H9 (cell line): ENCODE results near the gene NEMF. TPM values are rescaled to one million over a fixed set of nuclear protein-coding genes. Genes with fewer than 3 reads are reported as not detected.

Experiments used
- DNase-seq: peaks from one replicate; pipeline ENCODE4 v3.0.0-alpha.2; 2017
- H2AFZ ChIP-seq: one replicate; pipeline ENCODE4 v1.6.1; 2013; ENCODE audit warnings: mild to moderate bottlenecking, low read length, control low read depth, moderate library complexity
- H2AK5ac ChIP-seq: 2 replicates; pipeline ENCODE4 v1.6.1; 2013; ENCODE audit warnings: low read length, control low read depth, mixed read lengths; ENCODE audit not compliant: insufficient read length
- H2BK120ac ChIP-seq: one replicate; pipeline ENCODE4 v1.6.1; 2013; ENCODE audit warnings: low read depth, mild to moderate bottlenecking, low read length, control low read depth, inconsistent platforms; ENCODE audit not compliant: poor library complexity, severe bottlenecking
- H2BK12ac ChIP-seq: 2 replicates; pipeline ENCODE4 v1.6.1; 2013; ENCODE audit warnings: low read length, control low read depth, mixed read lengths, low read depth; ENCODE audit not compliant: insufficient read length
- H2BK15ac ChIP-seq: 2 replicates; pipeline ENCODE4 v1.6.1; 2013; ENCODE audit warnings: low read depth, low read length, control low read depth
- H2BK20ac ChIP-seq: one replicate; pipeline ENCODE4 v1.6.1; 2013; ENCODE audit warnings: low read depth, mild to moderate bottlenecking, low read length, control low read depth, inconsistent platforms; ENCODE audit not compliant: poor library complexity, severe bottlenecking
- H2BK5ac ChIP-seq: 2 replicates; pipeline ENCODE4 v1.6.1; 2013; ENCODE audit warnings: low read length, control low read depth, mixed read lengths; ENCODE audit not compliant: insufficient read length
- H3K14ac ChIP-seq: 2 replicates; pipeline ENCODE4 v1.6.1; 2013; ENCODE audit warnings: low read length, control low read depth; ENCODE audit not compliant: insufficient read depth
- H3K18ac ChIP-seq: 2 replicates; pipeline ENCODE4 v1.6.1; 2013; ENCODE audit warnings: low read depth, mild to moderate bottlenecking, mixed read lengths, low read length, control low read depth; ENCODE audit not compliant: insufficient read length
- H3K23ac ChIP-seq: 2 replicates; pipeline ENCODE4 v1.6.1; 2013; ENCODE audit warnings: low read length, control low read depth, mixed read lengths, low read depth; ENCODE audit not compliant: insufficient read length
- H3K23me2 ChIP-seq: 2 replicates; pipeline ENCODE4 v1.6.1; 2013; ENCODE audit warnings: low read depth, mild to moderate bottlenecking, mixed read lengths, low read length, control low read depth; ENCODE audit not compliant: insufficient read length, poor library complexity, severe bottlenecking
- H3K27ac ChIP-seq: 2 replicates; pipeline ENCODE4 v1.5.1; 2013; ENCODE audit warnings: low read length, control low read depth, mixed read lengths, low read depth; ENCODE audit not compliant: insufficient read length
- H3K27me3 ChIP-seq: 2 replicates; pipeline ENCODE4 v1.6.1; 2013; ENCODE audit warnings: low read length, control low read depth, inconsistent platforms; ENCODE audit not compliant: insufficient read depth
- H3K4ac ChIP-seq: 2 replicates; pipeline ENCODE4 v1.6.1; 2013; ENCODE audit warnings: low read depth, mild to moderate bottlenecking, control low read depth, inconsistent platforms, low read length, moderate library complexity
- H3K4me1 ChIP-seq: 2 replicates; pipeline ENCODE4 v1.6.1; 2013; ENCODE audit warnings: low read length, control low read depth, inconsistent platforms; ENCODE audit not compliant: insufficient read depth
- H3K4me2 ChIP-seq: 2 replicates; pipeline ENCODE4 v1.6.1; 2013; ENCODE audit warnings: low read length, control low read depth, mixed read lengths; ENCODE audit not compliant: insufficient read length, insufficient read depth
- H3K56ac ChIP-seq: 2 replicates; pipeline ENCODE4 v1.6.1; 2013; ENCODE audit warnings: low read depth, mild to moderate bottlenecking, mixed read lengths, low read length, control low read depth; ENCODE audit not compliant: insufficient read length
- H3K79me1 ChIP-seq: 2 replicates; pipeline ENCODE4 v1.6.1; 2013; ENCODE audit warnings: low read depth, mild to moderate bottlenecking, moderate library complexity, low read length, control low read depth, inconsistent platforms; ENCODE audit not compliant: insufficient read depth, poor library complexity, severe bottlenecking
- H3K79me2 ChIP-seq: 2 replicates; pipeline ENCODE4 v1.6.1; 2013; ENCODE audit warnings: low read length, control low read depth, inconsistent platforms; ENCODE audit not compliant: insufficient read depth
- H3K9ac ChIP-seq: 2 replicates; pipeline ENCODE4 v1.6.1; 2013; ENCODE audit warnings: low read length, control low read depth, mixed read lengths; ENCODE audit not compliant: insufficient read length; ENCODE audit errors: extremely low read depth
- H3K9me3 ChIP-seq: one replicate; pipeline ENCODE4 v1.6.1; 2013; ENCODE audit warnings: low read depth, low read length, inconsistent platforms; ENCODE audit not compliant: control insufficient read depth
- H3T11ph ChIP-seq: one replicate; pipeline ENCODE4 v1.6.1; 2013; ENCODE audit warnings: mild to moderate bottlenecking, low read length, control low read depth, inconsistent platforms
- H4K20me1 ChIP-seq: one replicate; pipeline ENCODE4 v1.6.1; 2013; ENCODE audit not compliant: control insufficient read depth, insufficient read length, insufficient read depth
- H4K5ac ChIP-seq: 2 replicates; pipeline ENCODE4 v1.6.1; 2013; ENCODE audit warnings: low read depth, mild to moderate bottlenecking, mixed read lengths, low read length, control low read depth; ENCODE audit not compliant: insufficient read length
- H4K8ac ChIP-seq: replicated peaks from 2 replicates; pipeline ENCODE4 v1.6.1; 2013; ENCODE audit warnings: low read length, control low read depth, mixed read lengths, low read depth; ENCODE audit not compliant: insufficient read length
- H4K91ac ChIP-seq: 2 replicates; pipeline ENCODE4 v1.6.1; 2013; ENCODE audit warnings: low read depth, mild to moderate bottlenecking, moderate library complexity, mixed read lengths, low read length, control low read depth; ENCODE audit not compliant: insufficient read length
- H3K27ac Mint-ChIP-seq, 3 experiments: 2 replicates in 2 of 3; 3 replicates in 1 of 3; pipeline ENCODE4 v1.8.0; 2020 to 2021; ENCODE audit warnings: mixed read lengths in 3 of 3, mild to moderate bottlenecking in 1 of 3, moderate library complexity in 1 of 3
- H3K27me3 Mint-ChIP-seq: 2 replicates; pipeline ENCODE4 v1.8.0; 2021; ENCODE audit warnings: low read depth, mild to moderate bottlenecking, moderate library complexity, mixed read lengths
- H3K36me3 Mint-ChIP-seq, 3 experiments: 2 replicates in 2 of 3; 3 replicates in 1 of 3; pipeline ENCODE4 v1.8.0; 2020 to 2021; ENCODE audit warnings: low read depth in 3 of 3, mixed read lengths in 3 of 3; ENCODE audit not compliant: insufficient read depth in 1 of 3
- H3K4me1 Mint-ChIP-seq, 2 experiments: 2 replicates each; pipeline ENCODE4 v1.8.0; 2020; ENCODE audit warnings: mixed read lengths in 2 of 2
- H3K4me3 Mint-ChIP-seq, 2 experiments: 2 replicates in 1 of 2; 3 replicates in 1 of 2; pipeline ENCODE4 v1.8.0; 2020 to 2021; ENCODE audit warnings: mild to moderate bottlenecking in 2 of 2, mixed read lengths in 2 of 2, moderate library complexity in 1 of 2
- H3K9me3 Mint-ChIP-seq, 2 experiments: 2 replicates in 1 of 2; 3 replicates in 1 of 2; pipeline ENCODE4 v1.8.0; 2020; ENCODE audit warnings: mild to moderate bottlenecking in 2 of 2, mixed read lengths in 2 of 2, moderate library complexity in 1 of 2
- CTCF ChIP-seq: fragments of 200-600 bp; sonication (generic); conservative IDR thresholded peaks from 3 replicates; pipeline ENCODE4 v1.8.0; 2021; ENCODE audit warnings: antibody characterized with exemption, mild to moderate bottlenecking
- WGBS: extraction: QIAGEN DNeasy Blood & Tissue Kit; methylation state at CpG from one replicate; pipeline ENCODE4 v1.1.7; 2013; ENCODE audit warnings: missing lambda C conversion rate, low lambda C conversion rate, mixed read lengths; ENCODE audit not compliant: insufficient read length; ENCODE audit errors: extremely low coverage; 5-methylcytosine and 5-hydroxymethylcytosine counted together
- total RNA-seq: library from RNA; stranded (reverse); gene quantifications from 2 replicates; pipeline ENCODE4 v1.2.1, GENCODE V29; 2021

The NEMF gene
- total RNA-seq, 1 experiment from 2014 or later: 57.4 TPM

DNA sequence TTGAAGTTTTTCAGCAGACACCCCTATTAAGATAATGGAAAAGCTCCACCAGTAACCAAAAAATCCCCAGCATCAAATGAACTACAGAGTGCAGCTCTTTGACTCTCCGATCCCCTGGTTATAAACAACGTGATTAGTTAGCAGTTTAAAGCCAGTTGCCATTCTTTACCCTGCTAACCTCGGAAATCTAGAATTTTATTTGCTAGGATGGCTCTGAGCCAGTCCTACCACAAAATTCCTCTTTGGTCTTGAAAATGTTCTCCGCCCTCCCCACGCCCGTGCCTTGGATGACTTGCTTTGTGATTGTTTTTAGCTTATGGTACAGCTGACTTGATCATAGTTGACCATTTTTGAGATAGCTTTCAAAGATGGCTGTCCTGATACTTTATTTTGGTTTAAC, 83.4 kb downstream of the NEMF start:
- Histone ChIP-seq H4K91ac (no peak overlapping the region), H3K9me3 (no peaks in the 10 kb centered on the region), H3K14ac (no peak overlapping the region), H3K27me3 (no peaks in the 10 kb centered on the region), H3K79me2 (peaks cover 5% of the 10 kb centered on the region; the same call in 1 of the 2 replicates), H3K4me2 (peak overlapping the region; percentile 94), H3K9ac (peak overlapping the region; percentile 97), H4K20me1 (no peaks in the 10 kb centered on the region), H2BK12ac (no peak overlapping the region), H3K4ac (no peak overlapping the region), H3K23me2 (peaks cover 18% of the 10 kb centered on the region), H3K4me1 (peaks cover 5% of the 10 kb centered on the region), H3K27ac (no peak overlapping the region), H2BK15ac (no peak overlapping the region), H2BK120ac (no peak overlapping the region), H3K23ac (no peak overlapping the region), H4K8ac (no peak overlapping the region), H3K56ac (no peak overlapping the region), H4K5ac (no peak overlapping the region), H3T11ph (no peak overlapping the region), H2AK5ac (no peak overlapping the region), H3K79me1 (no peaks in the 10 kb centered on the region), H2BK20ac (no peak overlapping the region), H2BK5ac (no peak overlapping the region), H2AFZ (no peak overlapping the region), H3K18ac (peak overlapping the region; percentile 4)
- Mint-ChIP-seq H3K36me3 (peaks cover 0 to 5% (median 4%) of the 10 kb centered on the region in 3 experiments; a peak in 2 of 7 replicates), H3K4me3 (peak overlapping the region; percentile 94 to 99), H3K27ac (peak overlapping the region in 2 of 3 experiments; percentile 100; a peak in 5 of 7 replicates), H3K4me1 (peaks cover 25% of the 10 kb centered on the region in 2 experiments), H3K27me3 (no peaks in the 10 kb centered on the region), H3K9me3 (0 out of 5 replicates have a peak, but pooled peaks cover 0 to 3% of the 10 kb centered on the region in 2 experiments)
- TF ChIP-seq CTCF: no peak
- no peak for DNase-seq
- no CpG with 5 or more reads among the region's 6 CpGs for WGBS
